GM21526 (cell line): ENCODE data around the gene FRRS1.
"Not testable (repeated sequence)": the region's sequence is repeated elsewhere in the genome, so short reads cannot be mapped to it uniquely, and the experiment has no call there.

Experiments
- ATAC-seq: cut with Tn5 transposase; IDR thresholded peaks from one replicate; pipeline ENCODE4 v1.9.1; 2021; ENCODE audit warnings: moderate library complexity; ENCODE audit not compliant: unreplicated experiment, low FRiP score

The FRRS1 gene

DNA sequence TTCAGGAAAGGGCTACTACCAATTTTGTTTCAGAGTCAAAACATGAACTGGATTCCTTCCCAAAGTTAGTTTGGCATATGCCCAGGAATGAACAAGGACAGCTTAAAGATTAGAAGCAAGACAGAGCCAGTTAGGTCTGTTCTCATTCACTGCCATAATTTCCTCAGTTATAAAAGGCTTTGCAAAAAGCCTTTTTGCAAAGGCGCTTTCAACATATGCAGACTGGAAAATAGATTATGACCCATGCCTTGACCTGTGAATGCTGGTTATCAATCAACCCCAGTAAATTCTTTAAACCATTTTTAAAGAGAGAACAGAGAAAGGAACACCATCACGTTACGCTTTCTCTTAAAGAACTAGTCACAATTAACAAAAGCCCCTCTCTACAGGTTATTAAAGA is 1.7 kb upstream of the FRRS1 start:
- ATAC-seq = no peak

DNA sequence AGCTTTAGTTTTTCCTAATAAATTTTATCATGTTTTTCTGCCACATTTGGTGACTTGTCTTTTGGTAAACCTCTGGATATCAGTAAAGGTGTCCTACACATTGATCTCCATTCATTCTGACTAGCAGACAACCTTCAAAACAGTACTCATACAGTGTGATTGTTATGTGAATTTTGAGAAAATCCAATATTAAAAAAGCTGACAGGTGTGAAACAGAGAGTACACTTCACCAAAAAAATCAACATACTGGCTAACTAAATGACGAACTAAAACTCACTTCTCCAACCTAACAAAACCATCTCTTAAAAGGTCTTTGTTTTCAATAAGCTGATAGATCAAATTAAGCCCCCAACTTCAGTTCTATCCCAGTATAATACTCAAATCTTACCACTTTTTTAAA is 1.5 kb downstream of the FRRS1 start:
- ATAC-seq = no peak

- no peak for ATAC-seq
Measured at GRCh38 chr1:99764439-99764838, 2.0 kb downstream of the FRRS1 start.

- ATAC-seq = no peak
Measured at GRCh38 chr1:99763956-99764355, 2.5 kb downstream of the FRRS1 start.

DNA sequence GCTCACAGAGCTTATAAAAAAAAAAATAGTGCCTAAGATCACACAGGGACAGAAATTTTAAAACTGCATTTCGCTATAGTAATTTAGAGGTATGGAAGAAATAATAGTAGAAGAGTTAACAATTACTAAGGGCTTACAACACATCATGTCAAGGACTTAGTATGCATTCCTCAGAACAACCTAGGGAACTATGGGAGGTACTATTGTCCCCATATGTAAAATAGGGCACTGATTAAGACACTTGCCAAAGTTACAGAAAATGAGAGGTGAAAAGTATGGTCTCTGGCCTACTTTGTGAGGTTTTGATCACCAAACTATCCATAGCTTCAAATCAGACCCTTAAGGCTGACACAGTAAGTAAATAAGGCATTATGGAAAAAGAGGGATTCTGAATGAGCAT is 4.7 kb downstream of the FRRS1 start:
- ATAC-seq = no peak

DNA sequence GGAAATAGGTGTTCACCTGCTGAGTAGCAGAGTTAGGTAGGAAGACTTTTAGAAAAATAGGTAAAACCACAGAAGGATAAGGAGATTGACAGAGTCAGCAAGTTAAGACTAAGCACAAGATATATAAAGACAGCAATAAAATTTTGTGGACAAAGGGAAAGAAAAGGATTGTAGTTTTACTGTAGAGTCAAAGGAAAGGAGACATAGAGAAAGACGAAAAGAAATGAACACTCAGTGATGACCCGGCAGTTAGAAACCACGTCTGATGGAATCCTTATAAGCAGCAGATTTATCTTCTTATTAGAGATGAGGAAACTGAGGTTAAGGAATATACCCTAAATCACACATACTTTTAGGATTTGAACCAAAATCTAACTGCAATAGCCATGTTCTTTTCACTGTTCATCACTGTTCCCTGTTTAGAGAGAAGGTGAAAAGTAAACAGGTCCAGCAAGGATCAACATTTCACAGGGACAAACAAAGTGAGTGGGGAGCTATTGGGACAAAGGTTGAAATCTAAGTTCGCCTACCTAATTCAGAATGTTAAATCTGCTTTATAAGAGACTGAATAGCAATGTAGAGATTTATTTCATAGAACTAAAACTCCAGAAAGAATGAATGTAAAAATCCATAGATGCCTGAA is 6.8 kb downstream of the FRRS1 start:
- no peak for ATAC-seq

GRCh38 chr1:99758686-99759517 is 7.5 kb downstream of the FRRS1 start:
- ATAC-seq = not testable (repeated sequence)

GRCh38 chr1:99758073-99758511 is 8.3 kb downstream of the FRRS1 start:
- no peak for ATAC-seq

DNA sequence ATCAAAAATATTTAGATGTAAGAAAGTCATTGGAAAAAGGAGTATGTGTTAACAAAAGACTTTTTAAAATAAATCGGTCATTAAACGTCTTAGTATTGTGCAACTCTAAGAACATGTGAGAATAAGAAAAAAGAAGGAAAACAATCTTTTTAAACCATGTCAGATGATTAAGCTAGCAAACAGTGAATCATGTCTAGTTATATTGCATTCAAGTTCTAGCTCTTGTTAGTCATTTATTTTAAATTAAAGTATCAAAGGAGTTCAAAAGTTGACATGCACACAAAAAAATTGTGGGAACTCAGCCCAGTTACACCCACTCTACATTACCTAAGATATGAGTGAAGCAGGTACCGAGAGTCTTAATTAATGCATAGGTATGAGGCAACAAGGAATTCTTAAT is 9.8 kb downstream of the FRRS1 start:
- ATAC-seq = no peak

DNA sequence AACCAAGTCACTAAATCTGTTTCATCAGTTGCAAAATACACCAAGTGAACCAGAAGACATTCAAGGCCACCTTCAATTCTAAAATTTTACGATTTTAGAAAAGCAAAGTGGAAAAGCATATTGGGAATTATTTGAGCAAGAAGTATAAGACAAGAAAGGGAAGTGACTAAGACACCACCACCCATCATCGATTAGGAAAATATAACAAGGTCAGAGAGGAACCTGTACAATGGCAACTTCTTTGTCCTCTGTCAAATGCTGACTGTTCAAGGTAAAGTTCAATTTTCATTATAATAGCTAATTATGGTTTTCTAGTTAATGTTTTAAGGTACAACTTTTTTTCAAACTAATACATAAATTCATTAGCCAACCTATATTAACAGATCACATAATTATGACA is 10.8 kb downstream of the FRRS1 start:
- no peak for ATAC-seq

- no peak for ATAC-seq
Measured at GRCh38 chr1:99754697-99755096, 11.7 kb downstream of the FRRS1 start.

GRCh38 chr1:99754055-99754626 is 12.3 kb downstream of the FRRS1 start:
- no peak for ATAC-seq

GRCh38 chr1:99751877-99752504 is 14.4 kb downstream of the FRRS1 start:
- ATAC-seq = peak; percentile 55

DNA sequence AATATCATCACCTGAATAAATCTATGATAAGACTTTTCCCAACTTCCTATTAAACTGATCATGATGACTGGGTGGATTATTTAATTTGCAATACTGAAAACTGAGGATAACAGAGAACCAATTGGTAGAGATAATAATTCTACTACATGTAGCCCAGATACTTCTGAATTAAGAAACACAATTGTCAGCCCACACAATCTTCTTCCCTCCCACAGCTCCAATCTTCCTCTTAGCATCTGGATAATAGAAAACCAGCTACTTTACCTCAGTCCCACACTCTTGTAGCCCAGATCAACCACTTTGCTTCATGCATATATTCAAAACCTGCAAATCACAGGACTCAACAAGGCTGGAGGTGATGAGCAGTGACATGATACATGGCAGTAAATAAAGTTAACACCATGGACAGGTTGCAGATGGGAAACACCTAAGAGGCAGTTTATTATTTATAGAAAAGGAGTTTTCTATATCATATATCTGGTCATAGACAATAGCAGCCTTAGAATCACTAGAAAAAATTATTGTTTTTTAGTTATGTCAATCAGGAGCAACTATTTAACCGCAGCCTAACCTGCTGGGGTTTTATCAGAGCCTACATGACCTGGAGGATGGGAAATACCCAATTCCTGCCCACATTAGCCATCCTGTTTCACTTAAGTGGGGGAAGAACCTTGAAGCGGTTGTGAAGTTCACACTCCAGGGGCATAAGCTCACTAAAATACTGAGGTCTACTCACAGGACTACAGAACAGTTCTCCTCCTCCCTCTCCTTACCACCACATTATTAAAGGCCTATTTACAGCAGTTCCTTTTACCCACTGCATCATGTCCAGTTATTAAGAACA is 16.7 kb downstream of the FRRS1 start:
- peak; percentile 75 for ATAC-seq

- no peak for ATAC-seq
Measured at GRCh38 chr1:99748419-99748818, 18.0 kb downstream of the FRRS1 start.

- no peak for ATAC-seq
Measured at GRCh38 chr1:99745684-99746083, 20.8 kb downstream of the FRRS1 start.

DNA sequence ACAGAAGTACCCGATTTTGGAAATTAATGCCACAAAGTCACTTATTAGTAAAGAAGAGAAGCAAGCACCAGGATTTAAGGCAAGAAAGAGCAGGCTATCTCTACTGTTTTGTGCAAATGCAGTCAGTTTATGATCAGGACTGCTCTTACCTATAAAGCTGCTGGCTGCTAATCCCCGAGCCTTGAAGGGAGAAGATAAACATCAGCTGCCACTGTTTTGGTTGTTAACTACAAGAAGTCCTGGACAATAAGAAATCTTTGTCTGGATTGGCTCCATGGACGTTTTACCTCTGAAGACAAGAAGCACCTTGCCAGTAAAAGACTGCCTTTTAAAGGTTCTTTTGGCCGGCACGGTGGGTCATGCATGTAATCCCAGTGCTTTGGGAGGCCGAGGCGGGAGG is 21.4 kb downstream of the FRRS1 start:
- ATAC-seq = no peak

DNA sequence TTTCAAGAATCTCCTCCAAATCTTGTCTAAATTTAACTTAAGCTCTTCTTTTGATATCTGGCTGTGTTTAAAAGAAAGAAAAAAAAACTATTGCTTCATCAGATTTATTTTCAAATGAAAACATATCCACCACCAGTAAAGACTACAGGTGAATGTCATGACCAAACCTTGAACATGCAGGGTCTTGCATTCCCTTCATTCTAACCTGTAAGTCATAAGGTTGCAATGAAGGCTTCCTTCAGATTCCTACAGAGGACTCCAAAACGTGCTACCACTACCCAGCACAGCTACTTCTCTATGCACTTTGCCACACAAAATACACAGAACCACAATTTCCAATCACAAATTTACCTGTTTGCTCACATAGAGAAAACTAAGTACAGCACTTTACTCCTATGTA is 26.3 kb downstream of the FRRS1 start:
- no peak for ATAC-seq

DNA sequence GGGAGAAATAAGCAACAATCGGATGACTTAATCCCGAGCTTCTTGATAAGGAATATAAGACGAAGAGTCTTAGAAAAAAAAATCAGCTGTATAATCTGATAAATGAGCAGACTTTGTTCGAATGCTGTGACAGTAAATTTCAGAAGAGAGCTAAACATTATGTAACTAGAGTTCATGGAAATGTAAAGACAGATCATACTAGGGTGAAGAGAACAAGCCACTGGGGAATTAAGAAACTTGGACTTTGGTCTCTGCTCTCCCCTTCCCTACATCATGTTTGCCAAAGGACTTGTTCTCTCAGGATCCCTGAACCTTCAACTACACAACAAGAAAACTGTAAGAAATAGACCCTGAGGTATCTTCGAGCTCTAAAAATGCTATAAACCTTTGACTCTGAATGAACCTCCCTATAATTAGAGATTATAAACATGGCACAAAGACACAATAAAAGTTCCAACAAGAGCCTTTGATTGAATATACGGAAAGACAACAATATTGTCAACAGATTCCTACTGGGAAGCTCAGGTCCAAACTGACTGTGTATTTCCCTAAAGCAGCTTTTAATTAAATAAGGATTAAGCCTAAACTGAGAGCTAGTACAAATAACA is 27.5 kb downstream of the FRRS1 start:
- ATAC-seq = no peak

GRCh38 chr1:99737016-99737415 is 29.4 kb downstream of the FRRS1 start:
- no peak for ATAC-seq
